ENCODE results near the gene CEL.

Gene CEL

DNA sequence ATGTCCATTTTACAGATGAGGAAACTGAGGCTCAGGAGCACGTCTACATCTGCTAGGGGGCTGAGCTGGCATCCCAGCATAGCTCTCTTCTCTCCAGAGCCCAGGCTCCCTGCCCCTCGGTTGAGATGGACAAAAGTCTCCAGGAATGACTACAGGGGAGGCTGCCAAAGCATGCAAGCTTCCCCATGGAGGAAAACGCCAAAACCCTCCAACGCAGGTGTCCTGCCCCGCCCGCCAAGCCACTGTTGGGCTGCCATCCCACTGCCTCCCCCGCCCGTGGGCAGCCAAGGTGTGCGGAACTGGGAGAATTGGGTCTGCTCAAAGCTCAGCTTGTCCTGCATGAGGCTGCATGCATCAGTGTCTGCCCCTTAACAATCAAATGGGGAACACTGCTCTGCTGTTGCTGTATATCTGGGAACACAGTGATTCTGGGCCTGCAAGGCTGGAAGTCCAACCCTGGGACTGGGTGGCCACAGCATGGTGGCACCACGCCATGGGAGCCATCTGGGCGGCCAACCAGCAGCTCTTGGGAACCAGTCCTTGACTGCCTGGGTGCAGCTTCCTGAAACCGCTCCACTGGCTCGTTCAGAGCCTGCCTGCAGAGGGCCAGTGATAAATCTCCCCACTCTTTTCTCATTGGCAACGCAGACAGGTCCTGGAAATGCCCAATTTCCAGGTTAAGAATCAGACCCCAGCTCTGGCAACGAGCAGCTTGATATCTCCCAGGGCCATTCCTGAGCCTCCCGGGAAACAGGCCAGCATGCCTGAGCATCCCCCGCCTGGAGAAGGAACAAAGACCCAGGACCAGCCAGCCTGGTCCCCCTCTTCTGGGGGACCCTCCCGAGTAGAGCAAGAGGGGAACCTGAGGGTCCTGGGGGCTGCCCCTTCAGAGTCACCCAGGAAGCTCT is 55.7 kb downstream of the CEL start:
- no peak for DNase-seq (ENCODE audit: low spot score)

DNA sequence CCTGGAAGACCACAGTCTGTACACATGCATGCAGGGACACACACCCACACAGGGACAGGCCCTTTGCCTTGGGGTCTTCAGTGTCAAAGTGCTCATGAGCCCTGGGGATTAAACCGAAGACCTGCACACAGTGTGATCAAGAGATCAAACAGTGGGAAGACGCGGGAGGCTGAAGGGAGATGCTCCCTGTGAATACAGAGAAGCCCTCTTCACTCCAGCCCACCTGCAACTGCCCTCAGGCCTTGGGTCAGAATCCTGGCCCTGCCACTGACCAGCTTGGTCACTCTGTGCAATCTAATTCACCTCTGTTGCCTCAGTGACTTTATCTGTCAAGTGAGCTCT is 56.4 kb downstream of the CEL start:
- DNase-seq (ENCODE audit: low spot score), result no peak

DNA sequence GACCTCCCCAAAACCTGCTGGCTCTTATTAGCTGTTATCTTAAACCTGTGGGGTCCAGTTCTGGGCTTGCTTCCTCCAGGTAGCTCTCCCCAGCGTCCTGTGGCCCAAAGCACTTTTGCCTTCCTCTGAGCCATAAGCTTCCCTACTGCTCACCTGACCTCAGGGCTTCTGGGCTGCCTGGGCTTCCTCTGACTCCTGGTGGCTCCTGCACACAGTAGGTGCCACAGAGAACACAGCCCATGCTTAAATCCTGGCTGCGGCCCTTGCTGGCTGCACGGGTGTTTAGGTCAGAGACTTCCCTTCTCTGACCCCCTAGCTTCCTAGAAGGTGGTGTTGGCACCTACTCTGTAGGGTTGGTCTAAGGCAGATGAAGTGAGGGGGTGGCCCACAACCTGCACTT is 56.8 kb downstream of the CEL start:
- no peak for DNase-seq (ENCODE audit: low spot score)

DNA sequence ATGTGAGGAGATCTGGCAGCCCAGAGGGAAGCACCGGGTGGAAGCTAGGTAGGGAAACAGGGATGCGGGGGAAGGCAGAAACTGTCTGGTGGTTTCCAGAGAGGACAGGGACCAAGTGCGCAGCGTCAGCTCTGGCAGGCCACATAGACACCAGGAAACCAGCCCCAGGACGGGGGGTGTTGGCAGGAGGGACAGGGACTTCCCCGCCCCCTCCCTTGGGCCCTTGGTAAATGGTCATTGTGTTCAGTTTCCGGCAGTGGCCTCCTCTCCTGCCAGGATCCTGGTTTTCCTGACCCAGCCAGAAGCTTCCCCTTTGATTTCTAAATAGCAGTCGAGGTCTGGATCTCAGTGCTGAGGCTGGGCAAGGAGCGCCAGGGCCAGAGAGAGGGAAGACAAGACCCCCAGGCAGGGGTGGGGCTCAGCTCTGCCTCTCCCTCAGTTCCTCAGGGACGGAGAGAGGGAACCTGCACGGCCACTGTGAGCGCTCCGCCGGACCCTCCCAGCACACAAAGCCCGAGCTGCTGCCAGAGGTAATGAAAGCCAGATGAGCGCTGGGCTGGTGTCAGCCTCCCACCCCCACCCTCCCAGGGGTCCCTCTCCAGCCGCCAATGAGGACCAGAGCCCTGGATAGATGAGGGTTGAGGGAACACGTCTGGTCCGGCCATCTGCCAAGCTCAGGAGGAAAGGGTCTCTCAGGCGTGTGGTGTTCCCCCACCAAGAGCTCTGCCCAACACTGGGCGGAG is 57.5 kb downstream of the CEL start:
- DNase-seq (ENCODE audit: low spot score), result no peak

GRCh38 chr9:133119846-133120500 is 58.2 kb downstream of the CEL start:
- DNase-seq (ENCODE audit: low spot score), result no peak

- DNase-seq (ENCODE audit: low spot score), result no peak
Measured at GRCh38 chr9:133120501-133121197, 58.9 kb downstream of the CEL start.
